HAP-1 (cell line): ENCODE data around the gene IFITM5.
"Not testable (repeated sequence)": the region's sequence is repeated elsewhere in the genome, so short reads cannot be mapped to it uniquely, and the experiment has no call there.

Experiments
- DNase-seq, 2 experiments: peaks; one replicate each; pipeline ENCODE4 v3.0.0-alpha.2; 2016 to 2020; ENCODE audit warnings: low spot score in 2 of 2
- H3K27me3 ChIP-seq: fragments of 250-450 bp; sonication (Bioruptor Pico); 2 replicates; pipeline ENCODE4 v1.5.1; 2020; ENCODE audit warnings: low read depth, mild to moderate bottlenecking, moderate library complexity
- H3K36me3 ChIP-seq: fragments of 250-450 bp; sonication (Bioruptor Pico); replicated peaks from 2 replicates; pipeline ENCODE4 v1.5.1; 2020; ENCODE audit warnings: mild to moderate bottlenecking
- H3K4me1 ChIP-seq: fragments of 250-450 bp; sonication (Bioruptor Pico); 2 replicates; pipeline ENCODE4 v1.5.1; 2020; ENCODE audit warnings: mild to moderate bottlenecking
- H3K4me3 ChIP-seq: fragments of 250-450 bp; sonication (Bioruptor Pico); 2 replicates; pipeline ENCODE4 v1.5.1; 2020; ENCODE audit warnings: mild to moderate bottlenecking, moderate library complexity
- H3K9me3 ChIP-seq: fragments of 250-450 bp; sonication (Bioruptor Pico); 2 replicates; pipeline ENCODE4 v1.5.1; 2020; ENCODE audit warnings: mild to moderate bottlenecking, moderate library complexity
- in situ Hi-C: fragments of 300-500 bp; cut with MboI; formaldehyde crosslinking; loops from 3 replicates; pipeline ENCODE4 v1.14.3; 2020; ENCODE audit warnings: low sequenced_read_pairs, inconsistent platforms, mixed read lengths

The IFITM5 gene

DNA sequence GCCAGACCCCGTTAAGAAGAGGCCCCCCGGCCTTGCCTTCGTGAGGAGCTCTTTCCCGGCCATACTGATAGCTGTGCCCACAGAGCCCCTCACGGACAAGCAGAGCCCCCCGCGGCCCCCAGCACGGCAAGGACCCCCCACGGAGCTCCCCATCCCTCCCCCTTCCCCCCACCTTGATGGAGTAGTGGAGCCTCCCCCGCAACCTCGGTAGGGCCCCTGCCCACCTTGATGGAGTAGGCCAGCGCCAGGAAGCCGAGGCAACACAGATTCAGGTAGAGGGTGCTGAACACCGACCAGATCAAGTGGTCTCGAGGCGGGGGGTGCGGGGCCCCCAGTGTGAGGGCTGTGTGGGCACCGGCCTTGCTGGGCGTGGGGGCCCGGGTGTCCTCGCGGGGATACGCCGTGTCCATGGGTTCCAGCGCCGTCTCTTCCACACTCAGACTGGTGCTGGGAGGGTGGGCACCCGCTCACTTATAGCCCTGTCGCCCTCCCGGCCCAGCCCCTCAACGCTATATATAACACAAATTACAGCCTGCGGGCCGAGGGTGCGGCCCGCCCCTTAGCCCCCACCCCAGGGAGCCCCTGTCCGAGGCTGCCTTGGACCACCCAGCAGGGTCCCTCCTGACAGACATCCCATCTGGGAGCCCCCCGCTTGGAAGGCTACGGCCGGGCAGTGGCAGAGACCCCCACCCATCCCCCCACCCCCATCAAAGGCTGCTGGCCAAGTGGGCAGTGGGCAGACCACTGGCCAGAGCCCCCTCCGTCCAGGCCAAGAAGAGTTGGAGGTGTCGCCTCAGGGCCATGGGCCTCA, at the start of gene IFITM5:
Gene IFITM5 (minus strand): TSS at position 446 of the 811 bp plus-strand sequence. CDS start 36 bp downstream, at position 410.
- in situ Hi-C loops, result no loop called here
- H3K4me3 ChIP-seq, result no peak within 1 kb of the TSS
- 0 out of 2 replicates have a peak, but pooled peaks cover 4% of the 10 kb centered on the region for H3K27me3 ChIP-seq
- no peak for DNase-seq
- H3K4me1 ChIP-seq, result peaks cover 9% of the 10 kb centered on the region
- H3K36me3 ChIP-seq, result 0 out of 2 replicates have a peak, but pooled peaks cover 3% of the 10 kb centered on the region
- H3K9me3 ChIP-seq, result no peaks in the 10 kb centered on the region

- H3K27me3 ChIP-seq, result no peaks in the 10 kb centered on the region
- in situ Hi-C loops, result no loop called here
- DNase-seq, result no peak
- no peaks in the 10 kb centered on the region for H3K36me3 ChIP-seq
- H3K4me1 ChIP-seq, result peaks cover 9% of the 10 kb centered on the region
- no peaks in the 10 kb centered on the region for H3K9me3 ChIP-seq
- no peak overlapping the region for H3K4me3 ChIP-seq
Observed at GRCh38 chr11:346529-346928, 47.2 kb upstream of the IFITM5 start.

DNA sequence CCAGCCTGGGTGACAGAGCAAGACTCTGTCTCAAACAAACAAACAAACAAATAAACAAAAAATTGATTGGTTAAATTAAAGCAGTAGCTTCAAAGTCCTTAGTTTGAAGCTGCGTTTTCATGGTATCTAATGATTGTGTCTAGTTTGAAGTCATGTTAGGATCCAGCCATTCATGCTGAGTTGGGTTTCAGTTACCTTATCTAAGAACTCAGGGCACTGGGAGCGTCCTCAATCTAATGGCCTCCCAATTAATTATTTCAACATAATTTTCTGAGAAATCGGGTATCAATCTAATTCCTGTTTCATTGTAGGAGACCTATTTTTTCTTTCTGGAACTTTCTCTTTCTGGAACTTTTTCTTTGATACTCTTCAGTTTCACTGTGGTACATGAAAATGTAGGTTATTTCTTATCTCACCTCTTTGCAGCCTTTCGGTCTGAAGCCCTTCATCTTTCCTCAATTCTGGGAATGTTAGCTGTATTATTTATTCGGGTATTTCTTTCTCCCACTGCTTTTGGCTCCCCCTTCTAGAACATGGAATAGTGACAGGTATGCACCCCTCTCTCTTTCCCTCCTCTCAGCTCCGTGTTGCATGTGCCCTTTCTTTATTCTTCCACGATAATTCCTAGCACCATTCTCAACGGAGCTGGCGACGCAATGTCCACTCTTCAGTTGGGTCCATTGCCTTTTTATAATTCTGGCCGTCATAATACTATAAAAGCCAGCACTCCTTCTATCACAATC, 45.7 kb upstream of the IFITM5 start:
- in situ Hi-C loops, result no loop called here
- no peaks in the 10 kb centered on the region for H3K9me3 ChIP-seq
- H3K4me1 ChIP-seq, result peaks cover 16% of the 10 kb centered on the region
- no peak for DNase-seq
- no peaks in the 10 kb centered on the region for H3K27me3 ChIP-seq
- no peaks in the 10 kb centered on the region for H3K36me3 ChIP-seq
- no peak overlapping the region for H3K4me3 ChIP-seq

DNA sequence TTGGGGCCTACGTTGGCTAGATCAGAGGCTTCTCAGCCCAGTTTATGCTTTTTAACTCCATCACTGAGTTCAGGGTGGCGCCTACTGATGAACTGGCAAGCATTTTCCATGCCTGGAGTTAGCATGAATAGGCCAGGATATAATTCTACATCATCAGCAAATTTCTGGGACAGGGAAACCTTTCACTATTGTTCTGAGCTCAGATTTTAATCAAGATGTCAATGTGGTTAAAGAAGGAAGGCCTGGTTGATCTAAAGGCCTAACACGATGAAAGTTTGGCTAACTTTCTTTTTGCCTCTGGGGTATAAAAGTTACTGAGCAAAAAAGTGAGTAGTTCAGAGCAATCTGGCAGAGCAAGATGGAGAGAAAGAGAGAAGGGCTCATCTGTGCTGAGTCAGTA, 43.0 kb upstream of the IFITM5 start:
- Histone ChIP-seq H3K36me3 (no peaks in the 10 kb centered on the region), H3K9me3 (no peaks in the 10 kb centered on the region), H3K4me3 (no peak overlapping the region), H3K27me3 (no peaks in the 10 kb centered on the region), H3K4me1 (peaks cover 21% of the 10 kb centered on the region)
- in situ Hi-C loops, result no loop called here
- no peak for DNase-seq

DNA sequence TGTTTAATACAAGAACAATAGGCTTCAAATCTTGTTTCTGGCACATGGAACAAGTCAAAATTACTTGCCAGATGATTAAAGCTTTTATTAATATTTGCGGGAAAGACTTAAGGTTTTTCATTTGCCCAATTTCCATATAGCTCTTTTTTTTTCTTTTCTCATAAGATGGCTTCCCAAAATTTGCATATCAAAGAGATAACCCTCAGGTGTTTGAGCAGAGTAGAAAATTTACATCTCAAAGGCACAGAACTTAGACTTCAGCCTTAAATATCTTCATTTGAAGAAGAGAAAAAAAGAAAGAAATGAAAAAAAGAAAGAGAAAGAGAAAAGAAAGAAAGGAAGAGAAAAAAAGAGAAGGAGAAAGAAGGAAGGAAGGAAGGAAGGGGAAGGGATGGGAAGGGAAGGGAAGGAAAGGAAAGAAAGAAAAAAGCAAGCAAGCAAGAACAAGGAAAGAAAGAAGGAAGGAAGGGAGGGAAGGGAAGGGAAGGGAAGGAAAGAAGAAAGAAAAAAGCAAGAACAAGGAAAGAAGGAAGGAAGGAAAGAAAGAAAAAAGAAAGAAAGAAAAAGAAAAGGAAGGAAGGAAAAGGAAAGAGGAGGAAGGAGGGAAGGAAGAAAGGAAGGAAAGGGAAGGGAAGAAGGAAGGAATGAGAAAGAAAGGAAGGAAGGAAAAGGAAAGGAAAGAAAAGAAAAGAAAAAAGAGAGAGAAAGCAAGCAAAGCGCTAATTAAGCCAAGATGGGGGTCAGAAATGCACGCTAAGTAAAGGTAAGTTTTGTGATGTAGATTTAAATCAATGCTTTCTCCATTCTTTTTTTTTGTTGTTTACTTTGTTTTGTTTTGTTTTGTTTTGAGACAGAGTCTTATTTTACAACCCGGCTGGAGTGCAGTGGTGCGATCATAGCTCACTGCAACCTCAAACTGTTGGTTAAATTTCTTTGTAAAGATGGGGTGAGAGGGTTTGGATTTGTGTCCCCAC, 41.5 kb upstream of the IFITM5 start:
- no peak overlapping the region for H3K4me3 ChIP-seq

GRCh38 chr11:339963-340362, 40.6 kb upstream of the IFITM5 start:
- no peaks in the 10 kb centered on the region for H3K27me3 ChIP-seq
- H3K36me3 ChIP-seq, result no peaks in the 10 kb centered on the region
- in situ Hi-C loops, result no loop called here
- DNase-seq, result no peak
- H3K4me3 ChIP-seq, result no peak overlapping the region
- H3K4me1 ChIP-seq, result peaks cover 25% of the 10 kb centered on the region
- no peaks in the 10 kb centered on the region for H3K9me3 ChIP-seq

More for the DNA sequence above, 41.5 kb upstream of the IFITM5 start:
- Histone ChIP-seq H3K4me1 (peaks cover 25% of the 10 kb centered on the region), H3K36me3 (no peaks in the 10 kb centered on the region), H3K9me3 (no peaks in the 10 kb centered on the region), H3K27me3 (no peaks in the 10 kb centered on the region)
- in situ Hi-C loops, result no loop called here
- peak in 1 of 2 experiments; percentile 69 for DNase-seq

DNA sequence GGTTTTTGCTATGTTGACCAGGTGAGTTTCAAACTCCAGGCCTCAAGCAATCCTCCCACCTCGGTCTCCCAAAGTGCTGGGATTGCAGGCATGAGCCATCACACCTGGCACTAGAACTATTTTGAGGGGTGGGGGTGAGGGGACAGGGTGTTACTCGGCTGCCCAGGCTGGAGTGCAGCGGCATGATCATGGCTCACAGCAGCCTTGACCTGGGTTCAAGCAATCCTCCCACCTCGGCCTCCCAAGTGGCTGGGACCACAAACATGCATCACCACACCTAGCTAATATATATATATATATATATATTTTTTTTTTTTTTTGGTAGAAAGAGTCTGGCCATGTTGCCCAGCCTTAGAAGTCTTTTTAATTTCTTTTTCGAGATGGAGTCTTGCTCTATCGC, 38.4 kb upstream of the IFITM5 start:
- peaks cover 25% of the 10 kb centered on the region for H3K4me1 ChIP-seq

GRCh38 chr11:336659-337198, 37.4 kb upstream of the IFITM5 start:
- Histone ChIP-seq H3K27me3 (no peaks in the 10 kb centered on the region), H3K4me3 (no peak overlapping the region), H3K4me1 (peaks cover 25% of the 10 kb centered on the region), H3K36me3 (no peaks in the 10 kb centered on the region), H3K9me3 (no peaks in the 10 kb centered on the region)
- DNase-seq, result no peak
- in situ Hi-C loops, result no loop called here

More for the DNA sequence above, 38.4 kb upstream of the IFITM5 start:
- no peak for DNase-seq
- no peaks in the 10 kb centered on the region for H3K27me3 ChIP-seq
- in situ Hi-C loops, result no loop called here
- no peaks in the 10 kb centered on the region for H3K9me3 ChIP-seq
- H3K36me3 ChIP-seq, result no peaks in the 10 kb centered on the region
- H3K4me3 ChIP-seq, result no peak overlapping the region

DNA sequence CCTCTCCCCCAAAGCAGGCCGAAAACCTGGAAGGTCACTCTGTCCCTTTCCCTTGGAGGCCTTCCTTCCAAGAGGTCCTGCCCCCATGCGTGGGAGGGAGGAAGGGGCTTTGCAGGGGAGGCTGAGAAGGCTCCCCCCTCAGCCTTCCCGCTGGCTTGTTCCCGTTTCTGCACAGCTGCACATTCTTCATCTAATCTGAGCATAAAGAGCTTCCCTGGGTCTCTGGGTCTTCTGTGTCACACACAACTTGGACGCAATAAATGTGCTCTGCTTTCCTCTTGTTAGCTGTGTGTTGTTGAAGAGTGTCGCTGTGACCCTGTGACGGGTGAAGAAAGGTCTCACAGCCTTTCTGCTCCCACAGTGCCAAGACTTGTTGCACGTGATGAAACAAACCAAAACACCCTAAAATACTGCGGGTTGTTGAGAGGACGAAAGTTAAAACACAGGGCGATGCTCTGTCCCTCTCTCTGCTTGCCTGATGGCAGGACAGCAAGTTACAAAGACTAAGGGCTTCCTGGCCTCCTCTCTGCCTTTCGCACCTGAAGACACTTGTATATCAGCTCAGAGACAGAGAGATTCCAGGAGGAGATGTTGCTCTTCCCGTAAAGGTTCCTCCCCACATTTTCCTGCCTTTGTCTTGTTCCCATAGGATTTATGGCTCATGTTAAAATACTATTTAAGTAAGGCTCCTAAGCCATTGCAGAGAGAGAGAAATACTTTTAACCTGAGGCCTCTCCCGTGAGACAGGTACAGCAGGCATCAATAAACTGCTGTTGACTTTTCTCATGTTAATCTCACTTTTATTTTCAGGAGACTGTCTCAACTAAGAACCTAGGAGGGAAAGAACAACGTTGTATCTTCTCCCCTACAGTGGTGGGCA, 36.7 kb upstream of the IFITM5 start:
- Histone ChIP-seq H3K36me3 (no peaks in the 10 kb centered on the region), H3K27me3 (no peaks in the 10 kb centered on the region), H3K4me1 (peaks cover 19% of the 10 kb centered on the region), H3K4me3 (no peak overlapping the region), H3K9me3 (no peaks in the 10 kb centered on the region)
- DNase-seq, result no peak
- in situ Hi-C loops, result no loop called here

- Histone ChIP-seq H3K9me3 (no peaks in the 10 kb centered on the region), H3K4me1 (peaks cover 4% of the 10 kb centered on the region), H3K36me3 (no peaks in the 10 kb centered on the region), H3K27me3 (no peaks in the 10 kb centered on the region), H3K4me3 (no peak overlapping the region)
- DNase-seq, result peak in 1 of 2 experiments; percentile 39
- in situ Hi-C loops, result no loop called here
Observed at GRCh38 chr11:334264-334994, 35.1 kb upstream of the IFITM5 start.

- H3K4me1 ChIP-seq, H3K9me3 ChIP-seq, H3K36me3 ChIP-seq, H3K27me3 ChIP-seq, in situ Hi-C loops, H3K4me3 ChIP-seq, DNase-seq: not testable (repeated sequence)
Observed at GRCh38 chr11:333616-334263, 34.4 kb upstream of the IFITM5 start.
